IMR-90 (cell line): ENCODE measurements around the gene LPAR1.

Source experiments
- MAZ ChIP-seq: IDR thresholded peaks from 2 replicates; pipeline ENCODE4 v1.6.1; 2012; ENCODE audit warnings: low read depth, mild to moderate bottlenecking, low read length, improper control_type of control experiment, moderate library complexity, borderline replicate concordance
- POLR2A ChIP-seq: IDR thresholded peaks from 2 replicates; pipeline ENCODE4 v1.6.1; 2012; ENCODE audit warnings: mild to moderate bottlenecking, low read depth, low read length
- RAD21 ChIP-seq: IDR thresholded peaks from 2 replicates; pipeline ENCODE4 v1.6.1; 2012; ENCODE audit warnings: low read length, improper control_type of control experiment
- SMC3 ChIP-seq: fragments of 150-350 bp; IDR thresholded peaks from 2 replicates; pipeline ENCODE4 v1.6.1; 2016; ENCODE audit warnings: low read depth, mild to moderate bottlenecking, antibody characterized with exemption, low read length, moderate library complexity

DNA sequence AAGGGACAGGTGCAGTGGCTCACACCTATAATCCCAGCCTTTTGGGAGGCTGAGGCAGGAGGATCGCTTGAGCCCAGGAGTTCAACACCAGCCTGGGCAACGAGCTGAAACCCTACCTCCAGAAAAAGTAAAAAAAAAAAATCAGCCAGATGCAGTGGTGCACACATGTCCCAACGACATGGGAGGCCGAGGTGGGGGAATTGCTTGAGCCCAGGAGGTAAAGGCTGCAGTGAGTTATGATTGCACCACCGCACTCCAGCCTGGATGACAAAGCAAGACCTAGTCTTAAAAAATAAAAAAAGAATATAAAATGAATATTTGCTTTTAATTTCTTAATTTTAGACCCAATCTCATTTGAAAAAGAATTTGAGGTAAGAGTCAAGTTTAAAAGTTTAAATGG, 143.5 kb downstream of the LPAR1 start:
- TF ChIP-seq RAD21 (no peak), POLR2A (no peak), SMC3 (no peak), MAZ (no peak)
